ENCODE data around the gene TBX10.

TBX10 gene

DNA sequence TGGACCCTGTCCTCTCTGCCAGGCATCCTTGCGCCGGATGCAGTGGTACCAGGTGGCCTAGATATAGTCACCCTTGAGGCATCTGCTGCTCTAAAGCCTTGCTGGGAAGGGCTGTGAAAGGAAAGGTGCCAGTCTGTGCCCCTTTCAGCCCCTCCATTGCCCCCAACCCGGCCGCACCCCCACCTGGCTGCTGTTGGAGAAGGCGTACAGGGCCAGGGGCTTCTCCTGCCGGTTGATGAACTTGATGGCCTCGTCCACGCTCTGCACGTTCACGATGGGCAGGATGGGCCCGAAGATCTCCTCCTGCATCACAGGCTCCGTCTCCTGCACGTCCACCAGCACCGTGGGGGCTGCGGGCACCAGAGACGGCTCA, 24.6 kb upstream of the TBX10 start:
- peaks cover 20% of the 10 kb centered on the region for H3K27me3 ChIP-seq (replicated peaks; ENCODE audit: insufficient read depth, low read length)
- H3F3A ChIP-seq (ENCODE audit: insufficient read depth, low read length), result 0 out of 2 replicates have a peak, but pooled peaks cover under 1% of the 10 kb centered on the region
- no peaks in the 10 kb centered on the region for H3K9me2 ChIP-seq (replicated peaks; ENCODE audit: insufficient read depth, low read length)
- H2AFZ ChIP-seq (ENCODE audit: low read length), result no peak overlapping the region
- no peak overlapping the region for H3K9ac ChIP-seq (ENCODE audit: low read length)
- TF ChIP-seq EZH2phosphoT487 (IDR thresholded peaks at IDR 0.05; ENCODE audit: low read length), result no peak
- TF ChIP-seq CTCF (IDR thresholded peaks at IDR 0.05; ENCODE audit: low read length), result no peak
- no peak for TF ChIP-seq EZH2 (optimal IDR thresholded peaks at IDR 0.05; ENCODE audit: low read depth, low read length)
- no peaks in the 10 kb centered on the region for H3K9me3 ChIP-seq (replicated peaks; ENCODE audit: insufficient read depth, low read length)
- H3K4me1 ChIP-seq (ENCODE audit: low read length), result peaks cover under 1% of the 10 kb centered on the region; the same call in 1 of the 2 replicates
- no peaks in the 10 kb centered on the region for H3K79me2 ChIP-seq (ENCODE audit: low read length)
- no peak for DNase-seq
- H3K4me2 ChIP-seq (ENCODE audit: low read depth, low read length), result no peak overlapping the region
- no peaks in the 10 kb centered on the region for H3K36me3 ChIP-seq (replicated peaks; ENCODE audit: insufficient read depth, low read length)
- H3K27ac ChIP-seq (ENCODE audit: low read length), result no peak overlapping the region
- H3K4me3 ChIP-seq (ENCODE audit: low read length), result no peak overlapping the region
- no peaks in the 10 kb centered on the region for H4K20me1 ChIP-seq (ENCODE audit: insufficient read depth, low read length)

DNA sequence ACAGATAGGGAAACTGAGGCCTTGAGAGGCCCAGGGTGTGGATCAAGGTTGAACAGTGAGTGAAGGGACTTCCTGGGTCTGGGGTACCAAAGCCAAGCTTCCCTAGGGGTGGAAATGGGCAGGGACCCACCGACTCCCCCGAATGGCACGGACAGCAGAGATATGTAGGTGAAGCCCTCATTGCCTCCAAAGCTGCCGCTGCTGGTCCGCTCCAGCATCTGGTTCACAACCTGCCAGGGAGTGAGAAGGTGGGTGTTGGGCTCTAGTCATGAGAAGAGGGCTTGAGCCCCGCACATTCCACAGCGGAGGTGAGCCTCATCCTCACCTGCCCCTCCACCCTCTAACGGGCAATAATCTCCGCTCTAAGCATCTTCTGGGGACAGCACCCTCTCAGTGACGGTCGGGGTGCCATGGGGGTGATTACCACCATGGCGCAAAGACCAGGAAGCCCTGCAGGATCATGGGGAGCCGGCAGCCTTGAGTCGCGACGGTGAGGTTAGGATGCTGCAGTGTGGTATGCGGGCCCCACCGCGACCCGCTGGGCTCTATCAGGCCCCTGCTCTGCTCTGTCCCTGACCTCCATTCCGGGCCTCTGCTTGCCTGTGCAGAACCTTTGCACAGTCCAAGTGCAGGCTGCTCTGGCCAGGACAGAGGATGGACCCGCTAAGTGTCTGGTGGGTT, 24.1 kb upstream of the TBX10 start:
- H3K4me1 ChIP-seq (ENCODE audit: low read length), result peaks cover 6% of the 10 kb centered on the region
- no peaks in the 10 kb centered on the region for H4K20me1 ChIP-seq (ENCODE audit: insufficient read depth, low read length)
- H3K9ac ChIP-seq (ENCODE audit: low read length), result no peak overlapping the region

GRCh38 chr11:67662835-67663531, 23.4 kb upstream of the TBX10 start:
- no peak overlapping the region for H3K27ac ChIP-seq (ENCODE audit: low read length)
- H2AFZ ChIP-seq (ENCODE audit: low read length), result no peak overlapping the region
- H3K9me2 ChIP-seq (replicated peaks; ENCODE audit: insufficient read depth, low read length), result no peaks in the 10 kb centered on the region
- H3K4me2 ChIP-seq (ENCODE audit: low read depth, low read length), result no peak overlapping the region
- H3K9ac ChIP-seq (ENCODE audit: low read length), result no peak overlapping the region
- peaks cover 10% of the 10 kb centered on the region for H3K4me1 ChIP-seq (ENCODE audit: low read length)
- no peaks in the 10 kb centered on the region for H3K79me2 ChIP-seq (ENCODE audit: low read length)
- DNase-seq, result no peak
- no peak overlapping the region for H3K4me3 ChIP-seq (ENCODE audit: low read length)
- peaks cover 20% of the 10 kb centered on the region for H3K27me3 ChIP-seq (replicated peaks; ENCODE audit: insufficient read depth, low read length)
- no peaks in the 10 kb centered on the region for H4K20me1 ChIP-seq (ENCODE audit: insufficient read depth, low read length)
- H3K36me3 ChIP-seq (replicated peaks; ENCODE audit: insufficient read depth, low read length), result no peaks in the 10 kb centered on the region
- TF ChIP-seq EZH2 (optimal IDR thresholded peaks at IDR 0.05; ENCODE audit: low read depth, low read length), result no peak
- TF ChIP-seq EZH2phosphoT487 (IDR thresholded peaks at IDR 0.05; ENCODE audit: low read length), result no peak
- TF ChIP-seq CTCF (IDR thresholded peaks at IDR 0.05; ENCODE audit: low read length), result no peak
- H3F3A ChIP-seq (ENCODE audit: insufficient read depth, low read length), result peaks cover 7% of the 10 kb centered on the region
- H3K9me3 ChIP-seq (replicated peaks; ENCODE audit: insufficient read depth, low read length), result no peaks in the 10 kb centered on the region

More for the DNA sequence above, 24.1 kb upstream of the TBX10 start:
- Histone ChIP-seq H3K4me3 (ENCODE audit: low read length) (no peak overlapping the region), H2AFZ (ENCODE audit: low read length) (no peak overlapping the region), H3K4me2 (ENCODE audit: low read depth, low read length) (no peak overlapping the region), H3K27ac (ENCODE audit: low read length) (no peak overlapping the region), H3K9me3 (replicated peaks; ENCODE audit: insufficient read depth, low read length) (no peaks in the 10 kb centered on the region), H3K27me3 (replicated peaks; ENCODE audit: insufficient read depth, low read length) (peaks cover 20% of the 10 kb centered on the region), H3F3A (ENCODE audit: insufficient read depth, low read length) (peaks cover 6% of the 10 kb centered on the region), H3K36me3 (replicated peaks; ENCODE audit: insufficient read depth, low read length) (no peaks in the 10 kb centered on the region), H3K9me2 (replicated peaks; ENCODE audit: insufficient read depth, low read length) (no peaks in the 10 kb centered on the region), H3K79me2 (ENCODE audit: low read length) (no peaks in the 10 kb centered on the region)
- no peak for DNase-seq
- TF ChIP-seq CTCF (IDR thresholded peaks at IDR 0.05; ENCODE audit: low read length) (no peak), EZH2phosphoT487 (IDR thresholded peaks at IDR 0.05; ENCODE audit: low read length) (no peak), EZH2 (optimal IDR thresholded peaks at IDR 0.05; ENCODE audit: low read depth, low read length) (no peak)
